ENCODE measurements around the gene RUNDC3A.

RUNDC3A gene

GRCh38 chr17:44308320-44308818 is at the start of gene RUNDC3A:
Gene RUNDC3A, plus strand, starts transcription at chr17:44308601. Its CDS starts 232 bp downstream, at chr17:44308833.
- peak; percentile 78 for DNase-seq (ENCODE audit: low spot score)

- no peak for DNase-seq (ENCODE audit: low spot score)
Observed at GRCh38 chr17:44258811-44259351, 49.5 kb upstream of the RUNDC3A start.

GRCh38 chr17:44260296-44260695 is 48.1 kb upstream of the RUNDC3A start:
- DNase-seq (ENCODE audit: low spot score), result no peak

- no peak for DNase-seq (ENCODE audit: low spot score)
Observed at GRCh38 chr17:44262654-44263225, 45.7 kb upstream of the RUNDC3A start.

GRCh38 chr17:44263345-44263902 is 45.0 kb upstream of the RUNDC3A start:
- no peak for DNase-seq (ENCODE audit: low spot score)

- peak; percentile 98 for DNase-seq (ENCODE audit: low spot score)
Observed at GRCh38 chr17:44266402-44267164, 41.8 kb upstream of the RUNDC3A start.

- DNase-seq (ENCODE audit: low spot score), result no peak
Observed at GRCh38 chr17:44267165-44267455, 41.3 kb upstream of the RUNDC3A start.

- peak; percentile 97 for DNase-seq (ENCODE audit: low spot score)
Observed at GRCh38 chr17:44267818-44268490, 40.4 kb upstream of the RUNDC3A start, which contains the start of gene SLC4A1. Gene SLC4A1, minus strand, starts transcription at chr17:44268135. Its CDS starts 5,269 bp downstream, at chr17:44262866.

- DNase-seq (ENCODE audit: low spot score), result peak; percentile 71
Observed at GRCh38 chr17:44268709-44269534, 39.5 kb upstream of the RUNDC3A start.

GRCh38 chr17:44269535-44270240 is 38.7 kb upstream of the RUNDC3A start:
- peak; percentile 79 for DNase-seq (ENCODE audit: low spot score)

- DNase-seq (ENCODE audit: low spot score), result no peak
Observed at GRCh38 chr17:44272321-44272951, 36.0 kb upstream of the RUNDC3A start.

GRCh38 chr17:44272954-44273353 is 35.4 kb upstream of the RUNDC3A start:
- no peak for DNase-seq (ENCODE audit: low spot score)

GRCh38 chr17:44273607-44274006 is 34.8 kb upstream of the RUNDC3A start:
- DNase-seq (ENCODE audit: low spot score), result no peak

- peak; percentile 50 for DNase-seq (ENCODE audit: low spot score)
Observed at GRCh38 chr17:44277976-44278375, 30.4 kb upstream of the RUNDC3A start.

GRCh38 chr17:44279346-44279665 is 29.1 kb upstream of the RUNDC3A start:
- DNase-seq (ENCODE audit: low spot score), result no peak

- DNase-seq (ENCODE audit: low spot score), result peak; percentile 77
Observed at GRCh38 chr17:44279666-44280391, 28.6 kb upstream of the RUNDC3A start.

GRCh38 chr17:44280392-44280937 is 27.9 kb upstream of the RUNDC3A start:
- DNase-seq (ENCODE audit: low spot score), result no peak

- peak; percentile 97 for DNase-seq (ENCODE audit: low spot score)
Observed at GRCh38 chr17:44281570-44281969, 26.8 kb upstream of the RUNDC3A start.

GRCh38 chr17:44282264-44282663 is 26.1 kb upstream of the RUNDC3A start:
- peak; percentile 78 for DNase-seq (ENCODE audit: low spot score)

All from hematopoietic multipotent progenitor cell treated with erythropoietin and hydrocortisone succinate and interleukin-3 and kit ligand, for 15 days (in vitro differentiated cells).